HG03159 (cell line): ENCODE results near the gene FRMD1.

Experiments used
- ATAC-seq: cut with Tn5 transposase; IDR thresholded peaks from one replicate; pipeline ENCODE4 v1.9.1; 2021; ENCODE audit warnings: mild to moderate bottlenecking, moderate library complexity; ENCODE audit not compliant: unreplicated experiment

The FRMD1 gene

DNA sequence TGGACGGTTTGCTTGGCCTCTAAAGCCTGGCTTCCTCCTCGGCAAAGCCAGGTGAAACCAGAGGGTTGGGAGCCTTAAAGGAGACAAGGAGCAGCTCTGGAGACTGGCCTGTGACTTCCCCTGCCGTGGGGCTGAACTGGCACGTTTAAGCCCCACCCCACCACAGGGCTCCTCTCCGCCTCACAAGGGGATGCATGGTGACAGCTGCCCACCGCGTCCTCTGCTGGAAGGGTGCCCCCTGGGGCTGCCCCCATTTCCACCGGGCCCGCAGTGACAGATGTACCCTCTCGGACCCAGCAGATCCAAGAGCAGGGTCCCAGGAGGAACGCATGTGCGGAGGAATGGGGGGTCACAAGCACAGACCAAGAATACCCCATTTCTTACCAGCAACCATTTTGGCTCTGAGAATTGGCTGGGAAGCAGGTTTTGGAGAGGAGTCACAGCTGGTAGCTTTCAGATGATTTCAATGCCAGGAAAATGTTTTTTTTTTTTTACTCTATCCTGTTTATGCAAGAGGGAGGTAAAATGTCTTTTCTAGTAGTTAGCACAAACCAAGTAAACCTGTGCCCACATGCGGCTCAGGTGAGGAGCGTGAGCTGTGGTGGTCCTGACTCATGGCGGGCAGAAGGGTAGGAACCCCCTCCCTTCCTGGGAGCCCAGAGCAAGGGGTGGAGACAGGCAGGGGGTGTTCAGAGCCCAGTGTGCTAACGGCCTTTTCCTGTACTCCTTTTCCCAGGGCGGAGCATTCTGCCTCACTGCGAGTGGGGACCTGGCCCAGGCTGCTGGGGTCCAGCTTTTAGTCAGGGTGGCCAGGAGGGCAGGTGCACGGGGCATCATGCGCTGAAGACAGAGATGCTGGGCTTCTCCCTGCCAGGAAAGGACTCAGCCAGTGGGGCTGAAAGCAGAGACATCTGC is 33.0 kb downstream of the FRMD1 start:
- ATAC-seq: no peak

- ATAC-seq: no peak
Observed at GRCh38 chr6:168045141-168045691, 33.8 kb downstream of the FRMD1 start.

- no peak for ATAC-seq
Observed at GRCh38 chr6:168044521-168045130, 34.4 kb downstream of the FRMD1 start.

GRCh38 chr6:168043848-168044415 is 35.1 kb downstream of the FRMD1 start:
- ATAC-seq: no peak

- ATAC-seq: no peak
Observed at GRCh38 chr6:168043193-168043847, 35.7 kb downstream of the FRMD1 start.

DNA sequence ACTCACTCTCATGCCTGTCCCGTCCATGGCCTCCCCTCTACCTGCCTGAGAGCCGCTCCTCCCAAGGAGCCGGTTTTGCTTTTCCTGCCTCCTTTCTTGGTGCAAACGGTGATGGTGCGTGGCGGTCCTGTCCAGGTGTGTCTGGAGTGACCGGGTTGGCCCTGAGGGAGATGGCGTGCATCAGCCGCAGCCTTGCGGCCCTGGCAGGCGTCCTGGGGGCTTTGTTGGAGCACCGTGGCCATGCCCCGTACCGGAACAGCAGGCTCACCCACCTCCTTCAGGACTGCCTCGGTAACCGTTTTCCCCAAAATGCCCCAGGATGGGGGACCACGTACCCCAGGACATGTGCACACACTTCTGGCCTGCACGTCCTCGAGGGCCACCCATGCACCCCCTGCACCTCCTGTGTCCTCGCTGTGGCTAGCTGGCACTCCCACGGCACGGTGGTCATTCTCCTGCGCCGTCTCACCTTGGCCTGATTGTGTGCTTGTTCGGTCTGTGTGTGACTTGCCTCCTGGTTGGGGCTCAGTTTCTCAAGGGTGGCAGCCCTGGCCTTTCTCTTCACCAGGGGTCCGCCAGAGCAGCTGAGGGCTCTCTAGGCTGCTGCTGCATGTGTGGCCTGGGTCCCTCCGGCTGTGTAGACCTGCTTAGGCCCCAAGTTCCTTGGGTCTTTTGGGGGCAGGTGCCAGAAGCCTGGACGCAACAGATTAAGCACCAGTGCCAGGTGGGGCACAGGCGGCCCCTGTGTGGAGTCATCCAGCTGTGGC is 36.4 kb downstream of the FRMD1 start:
- ATAC-seq: no peak

- no peak for ATAC-seq
Observed at GRCh38 chr6:168041928-168042327, 37.1 kb downstream of the FRMD1 start.

- ATAC-seq: no peak
Observed at GRCh38 chr6:168040856-168041496, 38.0 kb downstream of the FRMD1 start.

DNA sequence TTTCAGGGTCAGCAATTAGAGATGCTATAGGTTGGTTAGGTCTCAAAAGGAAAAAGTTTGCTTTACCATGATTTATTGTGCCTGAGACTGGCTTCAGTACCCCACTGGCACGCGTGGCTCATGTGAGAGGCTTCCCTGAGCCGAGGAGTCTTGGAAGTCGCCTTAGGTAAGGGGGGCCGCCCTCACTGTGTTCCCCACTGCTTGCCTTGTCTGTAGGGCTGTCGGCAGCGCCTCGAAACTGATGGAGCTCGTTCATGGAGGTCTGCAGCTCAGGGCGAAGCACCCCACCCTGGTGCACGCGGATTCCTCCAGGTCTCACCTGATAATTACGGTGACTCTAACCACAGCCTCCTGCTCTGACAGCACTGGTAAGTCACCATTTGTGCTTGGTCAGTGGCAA is 39.2 kb downstream of the FRMD1 start:
- ATAC-seq: no peak

GRCh38 chr6:168039301-168039700 is 39.7 kb downstream of the FRMD1 start:
- ATAC-seq: no peak

DNA sequence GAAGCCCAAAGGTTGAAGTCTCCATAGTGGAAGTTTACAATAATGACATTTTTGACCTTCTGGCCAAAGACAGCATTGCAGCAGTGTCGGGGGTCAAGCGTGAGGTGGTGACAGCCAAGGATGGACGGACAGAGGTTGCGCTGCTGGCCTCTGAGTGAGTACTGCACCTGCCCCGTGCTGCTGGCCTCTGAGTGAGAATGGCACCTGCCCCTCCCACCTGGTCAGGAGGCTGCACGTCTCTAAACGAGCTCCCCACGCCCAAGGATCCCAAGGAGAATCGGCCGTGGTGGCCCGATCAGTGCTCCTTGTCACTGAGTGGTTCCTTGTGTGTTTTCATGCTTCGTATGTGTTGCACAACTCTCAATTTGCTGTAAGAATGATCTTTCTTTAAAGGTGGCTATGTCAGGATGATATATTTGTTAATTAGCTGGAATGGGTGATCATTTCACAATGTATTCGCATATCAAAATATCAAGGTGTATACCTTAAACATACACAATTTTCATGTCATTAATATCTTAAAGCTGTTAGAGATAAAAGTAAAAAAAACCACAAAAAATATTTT is 40.4 kb downstream of the FRMD1 start:
- no peak for ATAC-seq

- no peak for ATAC-seq
Observed at GRCh38 chr6:168037856-168038255, 41.2 kb downstream of the FRMD1 start.

DNA sequence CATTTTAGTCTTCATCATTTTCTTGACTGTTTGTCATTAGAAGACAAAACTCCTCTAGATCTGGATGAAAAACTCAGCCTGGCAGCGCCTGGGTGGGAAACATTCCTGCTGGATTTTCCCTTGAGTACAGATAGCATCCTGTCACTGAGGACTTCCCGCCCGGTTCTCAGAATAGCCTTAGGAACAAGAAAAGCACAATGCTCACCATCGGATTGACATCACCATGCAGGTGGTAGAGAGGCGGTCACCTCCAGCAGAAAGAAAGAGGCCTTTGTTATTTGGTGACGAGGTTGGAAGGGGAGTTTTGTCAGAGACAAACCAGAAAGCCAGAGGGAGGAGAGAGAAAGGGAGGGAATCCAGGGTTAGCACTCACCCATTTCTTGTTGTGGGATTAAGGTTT is 41.8 kb downstream of the FRMD1 start:
- no peak for ATAC-seq

DNA sequence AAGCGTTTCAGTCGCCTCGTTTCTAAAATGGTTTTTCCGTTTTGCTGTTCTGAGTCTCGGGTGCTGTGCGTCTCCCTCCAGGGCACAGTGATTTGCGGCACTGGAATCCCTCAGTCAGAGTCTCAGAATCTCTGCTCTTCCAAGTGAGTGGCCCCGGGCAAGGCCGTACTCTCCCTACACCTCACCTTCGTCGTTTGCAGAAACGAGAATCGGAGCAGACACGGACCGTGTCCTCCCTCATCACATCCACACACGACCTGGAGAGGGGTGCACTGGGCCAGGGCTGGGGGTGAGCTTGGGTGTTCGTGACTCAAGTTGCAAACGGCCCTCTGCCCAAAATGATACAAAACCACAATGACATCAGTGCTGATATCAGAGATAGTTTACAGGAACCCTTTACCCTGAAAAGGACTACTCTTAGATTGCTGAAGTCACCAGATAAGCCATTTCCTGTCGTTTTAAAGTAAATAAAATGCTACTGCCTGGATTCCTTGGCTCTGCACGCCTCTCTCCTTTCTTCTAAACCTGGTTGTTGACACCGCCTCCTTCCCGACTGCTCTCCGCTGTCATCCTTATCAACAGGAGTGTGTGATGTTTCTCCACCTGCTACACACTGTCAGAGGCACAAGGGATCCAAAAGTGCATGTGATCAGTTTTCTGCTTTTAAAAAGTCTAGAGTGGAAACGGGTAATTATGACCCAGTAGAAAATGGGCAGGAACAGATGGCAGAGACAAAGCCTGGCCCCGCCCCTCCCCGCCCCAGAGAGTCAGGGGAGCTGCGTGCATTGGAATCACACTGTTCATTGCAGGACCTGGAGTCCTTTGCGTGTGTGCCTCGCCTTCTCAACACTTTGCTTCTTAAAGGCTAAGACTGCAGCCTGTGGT is 43.1 kb downstream of the FRMD1 start:
- no peak for ATAC-seq

DNA sequence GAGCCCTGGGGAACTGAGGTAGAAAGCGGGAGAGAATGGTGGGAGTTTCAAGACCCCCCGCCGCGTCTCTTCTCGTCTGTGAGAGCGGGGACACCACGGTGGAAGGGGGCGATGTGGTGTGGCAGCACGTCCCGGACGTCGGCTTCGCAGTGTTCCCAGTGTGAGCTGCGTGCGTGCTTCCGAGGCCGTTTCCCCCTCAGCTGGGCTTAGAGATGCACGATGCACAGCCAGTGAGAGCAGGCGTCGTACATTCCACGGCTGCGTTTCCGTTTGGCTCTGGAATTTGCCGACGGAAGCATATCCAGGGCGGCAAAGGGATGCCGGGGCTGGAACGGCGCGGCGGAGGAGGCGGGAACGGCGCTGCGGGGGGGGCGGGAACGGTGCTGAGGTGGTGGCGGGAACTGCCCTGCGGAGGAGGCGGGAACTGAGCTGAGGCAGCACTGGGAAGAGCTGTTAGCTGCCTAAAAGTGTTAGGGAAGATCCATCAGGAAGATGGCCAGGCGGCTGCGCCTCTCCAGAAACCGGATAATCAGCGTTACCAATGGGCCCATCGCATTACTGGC is 43.8 kb downstream of the FRMD1 start:
- ATAC-seq: no peak

GRCh38 chr6:168034537-168034936 is 44.5 kb downstream of the FRMD1 start:
- no peak for ATAC-seq

DNA sequence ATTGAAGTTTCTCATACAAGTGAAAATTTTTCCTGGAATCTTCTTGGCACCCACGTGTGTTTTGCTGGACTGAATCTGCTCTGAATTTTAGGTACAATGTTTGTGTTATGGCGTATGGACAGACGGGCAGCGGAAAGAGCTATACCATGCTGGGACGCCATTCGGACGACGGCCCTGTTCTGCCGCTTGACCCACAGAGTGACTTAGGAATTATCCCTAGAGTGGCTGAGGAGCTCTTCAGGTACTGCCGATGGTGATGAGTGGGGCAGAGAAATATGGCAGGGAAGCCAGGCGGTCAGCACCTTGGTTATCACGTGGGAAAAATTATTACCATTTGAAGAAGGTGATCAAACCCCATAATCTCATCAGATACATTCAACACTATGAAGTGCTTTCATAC is 45.2 kb downstream of the FRMD1 start:
- no peak for ATAC-seq

DNA sequence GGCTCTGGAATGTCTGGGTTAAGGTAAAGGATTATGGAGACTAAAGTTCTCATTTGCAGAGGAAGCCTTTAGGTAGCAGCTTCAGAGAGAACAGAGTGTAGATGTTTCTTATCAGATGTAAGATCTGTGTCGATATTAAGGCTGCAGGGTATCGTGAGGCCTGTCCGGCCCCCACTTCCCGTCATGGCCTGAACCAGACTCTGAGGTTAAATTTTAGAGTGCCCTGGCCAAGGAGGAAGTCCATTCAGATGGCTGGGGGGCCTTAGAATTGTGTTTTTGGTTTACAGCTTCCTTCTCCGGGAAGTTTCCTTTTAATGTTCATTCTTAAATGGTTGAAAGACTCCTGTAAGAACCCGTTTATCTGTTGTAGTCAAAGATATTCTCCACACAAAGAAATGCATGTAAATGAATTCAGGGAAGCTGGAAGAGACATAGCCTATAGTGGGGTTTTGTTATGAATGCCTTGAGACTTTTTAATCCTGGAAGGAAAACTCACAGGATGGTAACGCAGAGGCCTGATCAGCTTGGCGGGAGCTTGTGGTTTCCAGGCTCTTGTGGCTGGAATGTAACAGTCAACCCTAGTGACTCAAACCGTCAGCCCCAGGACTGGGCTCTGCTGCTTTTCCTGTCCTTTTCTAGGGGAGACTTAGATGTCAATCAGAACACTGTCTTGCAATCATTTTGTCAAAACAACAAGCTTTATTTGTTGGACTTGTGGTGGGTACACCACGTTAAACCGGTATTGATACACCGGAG is 46.8 kb downstream of the FRMD1 start:
- ATAC-seq: no peak
